Activated T-cell treated with anti-CD3 and anti-CD28 coated beads, Interleukin-2, amount 50 U/mL, for 1 hour (primary cell): ENCODE results near the gene SP140L.
"Not testable (repeated sequence)": the region's sequence is repeated elsewhere in the genome, so short reads cannot be mapped to it uniquely, and the experiment has no call there.

Experiments
- DNase-seq: peaks from one replicate; pipeline ENCODE4 v3.0.0-alpha.2; 2020

SP140L gene

DNA sequence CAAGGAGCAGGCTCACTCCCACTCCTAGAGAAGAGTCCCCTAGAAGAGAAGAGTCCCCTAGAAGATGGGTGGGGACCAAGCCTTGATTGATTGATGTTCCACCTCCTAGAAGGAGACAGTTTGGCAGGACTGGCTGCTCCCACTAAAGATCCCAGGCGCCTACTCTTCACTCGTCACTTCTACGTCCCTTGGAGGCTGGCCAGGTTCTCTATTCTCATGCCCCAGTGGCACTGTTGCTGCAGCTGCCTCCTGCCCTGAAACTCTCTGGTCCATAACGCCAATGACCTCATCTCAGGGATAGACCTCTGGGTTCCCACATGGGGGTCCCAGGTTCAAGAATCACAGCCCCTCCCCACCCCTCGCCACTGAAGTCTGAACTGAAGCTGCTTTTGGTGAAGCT lies 2.5 kb upstream of the SP140L start:
- no peak for DNase-seq

DNA sequence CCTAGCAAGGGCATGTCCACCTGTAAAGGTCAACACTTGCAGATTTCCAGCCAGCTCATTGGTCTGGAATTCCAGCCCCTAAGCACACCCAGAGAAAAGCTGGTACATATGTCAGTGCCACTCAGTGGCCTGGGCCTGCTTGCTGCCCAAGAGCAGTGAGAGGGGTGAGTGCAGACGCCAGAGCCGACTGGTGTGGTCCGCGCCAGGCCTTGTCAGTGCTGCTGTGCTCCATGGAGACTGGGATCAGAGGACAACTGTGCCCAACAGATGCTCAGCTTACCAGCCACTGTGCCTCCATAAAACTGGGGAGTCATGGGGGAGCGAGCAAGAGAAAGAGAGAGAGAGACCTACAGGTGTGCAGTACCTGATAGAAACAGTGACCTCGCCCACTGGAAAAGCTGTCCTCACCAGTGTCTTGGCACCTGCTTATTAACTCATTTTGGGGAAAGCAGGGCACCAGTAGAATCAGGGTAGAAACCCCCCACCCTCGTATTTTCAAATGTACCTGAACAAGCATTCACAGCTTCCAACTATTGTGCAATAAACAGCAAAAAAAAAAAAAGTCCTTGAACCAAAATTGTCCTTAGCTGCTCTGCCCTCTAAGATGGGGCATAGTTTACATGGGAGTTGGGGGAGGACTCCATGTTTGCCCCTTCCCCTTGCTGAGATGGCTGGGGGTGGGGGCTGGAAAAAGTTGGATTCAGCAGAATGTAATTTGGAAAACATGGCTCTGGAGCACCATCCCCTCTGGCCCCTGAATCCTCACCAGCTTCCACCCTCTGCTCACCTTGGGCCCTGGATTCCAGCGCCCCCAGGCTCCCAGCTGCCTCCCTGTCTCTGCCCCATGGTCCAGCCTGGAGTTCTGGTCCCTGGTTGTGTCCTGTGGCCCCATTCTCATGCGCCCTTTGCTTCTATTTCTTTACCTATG lies 1.4 kb upstream of the SP140L start:
- DNase-seq: no peak

GRCh38 chr2:230327418-230328154 lies 593 bp downstream of the SP140L start:
- no peak for DNase-seq

GRCh38 chr2:230328155-230328458 lies 1.1 kb downstream of the SP140L start:
- no peak for DNase-seq

DNA sequence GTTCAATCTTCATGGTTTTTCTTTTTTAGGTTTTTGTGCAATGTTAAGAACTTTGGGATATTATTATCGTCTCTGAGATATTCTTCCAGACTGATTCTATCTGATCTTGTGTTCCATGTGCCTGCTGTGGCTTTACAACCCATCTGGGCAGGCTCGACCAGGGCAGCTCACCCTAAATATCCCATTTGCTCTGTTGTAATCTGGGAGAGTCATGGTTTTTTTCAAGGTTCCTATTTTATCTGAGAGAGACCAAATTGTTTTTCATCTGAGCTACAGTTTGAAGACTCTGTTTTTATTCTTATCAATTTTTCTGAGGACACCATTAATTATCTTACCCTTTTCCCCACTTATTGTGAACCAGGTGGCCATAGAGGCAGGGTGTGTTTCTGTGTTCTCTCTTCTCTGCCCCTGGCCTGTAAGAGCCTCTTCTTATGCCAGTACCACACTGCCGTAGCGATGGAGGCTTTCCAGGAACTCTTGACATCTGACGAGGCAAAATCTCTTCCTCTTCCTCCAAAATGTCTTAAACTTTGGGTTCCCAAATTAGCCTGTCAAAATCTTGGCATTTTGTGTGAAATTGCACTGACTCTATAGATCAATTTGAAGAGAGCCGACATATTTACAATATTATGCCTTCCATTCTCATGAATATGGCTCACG lies 3.1 kb downstream of the SP140L start:
- DNase-seq: no peak

- no peak for DNase-seq
These were observed 3.7 kb downstream of the SP140L start for GRCh38 chr2:230330725-230331124.

- no peak for DNase-seq
These were observed 8.5 kb downstream of the SP140L start for GRCh38 chr2:230335461-230335863.

DNA sequence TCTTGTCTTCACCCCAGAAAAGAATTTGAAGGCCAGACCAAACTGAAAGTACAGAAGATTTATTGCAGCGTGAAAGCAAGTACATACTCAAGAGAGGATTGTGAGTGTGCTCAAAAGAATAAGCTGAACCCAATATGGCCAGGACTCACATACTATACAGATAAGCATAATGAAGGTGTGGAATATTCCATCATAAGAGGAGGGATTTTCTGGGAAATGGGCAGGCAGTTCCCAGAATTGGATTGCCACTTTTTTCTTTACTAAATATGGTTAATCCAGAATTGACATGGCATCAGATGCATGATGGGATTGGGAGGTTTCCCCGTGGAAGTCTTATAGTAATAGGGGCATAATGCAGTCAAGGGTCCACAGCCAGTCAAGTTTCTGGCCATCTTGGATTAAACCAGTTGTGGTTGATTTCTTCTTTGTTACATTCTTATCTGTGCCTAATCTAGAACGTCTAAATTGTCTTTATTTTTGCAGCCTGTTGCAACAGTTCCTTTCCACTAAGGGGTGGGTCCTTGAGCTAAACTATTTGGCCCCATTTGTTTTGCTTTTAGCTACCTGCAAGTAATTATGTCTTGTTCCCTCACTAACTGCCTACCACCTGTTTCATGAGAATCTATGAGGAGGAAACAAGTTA lies 9.0 kb downstream of the SP140L start:
- DNase-seq: no peak

GRCh38 chr2:230341936-230342528 lies 15.0 kb downstream of the SP140L start:
- DNase-seq: not testable (repeated sequence)

- not testable (repeated sequence) for DNase-seq
These were observed 16.1 kb downstream of the SP140L start for GRCh38 chr2:230343041-230343624.

GRCh38 chr2:230343747-230344146 lies 16.8 kb downstream of the SP140L start:
- no peak for DNase-seq

GRCh38 chr2:230346465-230346864 lies 19.5 kb downstream of the SP140L start:
- no peak for DNase-seq

DNA sequence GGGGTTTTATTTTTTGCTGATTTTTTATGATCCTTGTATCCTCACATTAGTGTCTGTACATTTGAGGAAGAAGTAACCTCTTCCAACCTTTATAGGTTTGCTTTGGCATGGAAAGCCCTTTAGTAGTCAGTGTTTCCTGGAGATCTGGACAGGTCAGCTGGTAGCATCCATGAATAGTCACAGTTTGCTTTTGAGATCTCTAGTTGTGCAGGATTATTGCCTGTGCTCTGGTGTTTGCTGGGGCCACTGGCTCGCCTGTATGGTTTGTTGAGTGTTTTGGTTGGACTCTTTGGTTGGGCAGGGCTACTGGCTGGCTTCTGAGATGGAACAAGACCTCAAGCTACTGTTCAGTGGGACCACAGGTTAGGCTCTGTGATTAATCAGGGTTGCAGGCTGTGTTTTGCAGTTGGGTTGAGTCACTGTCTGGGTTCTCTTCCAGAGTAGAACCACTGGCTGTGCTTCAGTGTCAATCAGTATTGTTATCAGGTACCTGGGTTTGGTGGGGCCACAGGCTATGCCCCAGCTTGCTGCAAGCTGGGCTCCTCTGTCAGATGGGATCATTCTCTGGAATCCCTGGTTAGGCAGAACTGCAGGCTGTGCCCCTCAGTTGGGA lies 20.0 kb downstream of the SP140L start:
- DNase-seq: no peak

DNA sequence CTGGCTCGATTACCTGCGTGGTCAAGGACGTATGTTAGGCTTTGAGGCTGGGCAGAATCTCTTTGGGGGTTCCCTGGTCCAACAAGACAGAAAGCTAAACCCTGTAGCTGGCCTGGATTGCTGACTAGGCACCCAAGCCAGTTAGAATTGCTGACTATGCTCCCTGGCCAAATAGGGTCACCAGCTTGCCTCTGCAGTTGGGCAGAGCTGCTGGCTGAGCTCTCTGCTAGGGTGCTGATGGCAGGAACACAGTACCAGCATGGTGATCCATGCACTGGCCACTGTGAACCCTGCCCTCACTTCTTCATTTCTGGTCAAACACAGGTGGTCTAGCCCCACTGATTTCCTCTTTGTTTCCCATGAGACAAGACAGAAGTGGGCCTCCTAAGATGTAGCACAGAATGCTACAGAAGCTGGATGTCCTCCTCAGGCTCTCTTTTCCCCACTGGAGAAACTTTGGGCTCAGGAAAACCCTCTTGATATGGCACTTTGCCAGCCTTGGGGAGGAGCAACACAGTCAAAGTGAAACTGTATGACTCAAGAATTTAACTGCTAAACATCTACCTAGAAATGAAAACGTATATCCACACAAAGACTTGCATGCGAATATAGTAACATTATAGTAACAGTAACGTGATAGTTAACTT lies 20.8 kb downstream of the SP140L start:
- DNase-seq: no peak

GRCh38 chr2:230348787-230349186 lies 21.8 kb downstream of the SP140L start:
- DNase-seq: no peak

DNA sequence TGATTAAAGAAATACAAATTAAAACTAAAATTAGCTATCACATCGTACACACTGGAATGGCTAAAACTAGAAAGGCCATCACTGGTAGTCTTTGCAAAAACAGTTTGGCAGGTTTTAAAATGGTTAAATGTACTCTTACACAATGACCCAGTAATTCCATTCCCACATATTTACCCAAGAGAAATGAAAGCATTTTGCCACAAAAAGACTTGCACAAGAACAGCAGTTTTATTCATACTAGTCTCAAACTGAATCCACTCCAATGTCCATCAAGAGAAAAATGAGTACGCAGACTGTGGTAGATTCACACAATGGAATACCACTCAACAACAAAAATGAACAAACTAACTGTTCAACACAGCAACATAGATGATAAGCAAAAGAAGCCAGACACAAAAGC lies 29.1 kb downstream of the SP140L start:
- DNase-seq: no peak

GRCh38 chr2:230358305-230358704 lies 31.3 kb downstream of the SP140L start:
- DNase-seq: no peak

- no peak for DNase-seq
These were observed 33.0 kb downstream of the SP140L start for GRCh38 chr2:230360028-230360427.

- DNase-seq: no peak
These were observed 35.2 kb downstream of the SP140L start for GRCh38 chr2:230362030-230362691.

DNA sequence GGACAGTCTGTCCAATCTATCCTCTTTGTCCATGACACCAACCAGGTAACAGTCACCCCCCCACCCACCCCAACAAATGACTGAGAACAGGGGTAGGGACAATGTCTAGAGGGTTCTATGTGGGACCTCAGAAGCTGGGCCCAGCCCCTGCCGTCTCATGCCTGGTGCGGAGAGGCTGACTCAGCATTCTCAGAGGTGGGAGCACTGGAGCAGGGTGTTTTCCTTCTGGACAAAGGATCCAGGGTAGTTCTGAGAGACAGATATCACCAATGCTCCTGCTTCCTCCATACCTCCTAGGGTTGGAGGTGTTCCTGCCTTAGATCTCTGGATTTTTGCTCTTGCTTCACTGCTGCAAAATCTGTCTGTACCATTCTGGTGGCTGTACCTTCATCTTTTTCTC lies 55.1 kb downstream of the SP140L start:
- no peak for DNase-seq

GRCh38 chr2:230383453-230383852 lies 56.5 kb downstream of the SP140L start:
- DNase-seq: no peak
